IMR-90 (cell line): ENCODE data around the gene SLC39A11. TPM values are rescaled to one million over a fixed set of nuclear protein-coding genes. Genes with fewer than 3 reads are reported as not detected.

Experiments used
- ATAC-seq: fragments of 200-7000 bp; cut with Tn5 transposase; 2 replicates; pipeline ENCODE4 v1.9.1; 2020; ENCODE audit warnings: low read depth, mild to moderate bottlenecking, moderate library complexity
- BruUV-seq: library from RNA; stranded (reverse); fragments of 400-500 nt; replicated peaks from 2 replicates; lab custom pipeline; 2021; lab: Mats Ljungman, UMichigan
- CTCF ChIA-PET: fragments of 300-600 bp; formaldehyde crosslinking; extraction: SDS; loops from one replicate; lab custom pipeline; 2021; ENCODE audit warnings: antibody characterized with exemption; lab: Yijun Ruan, JAX
- POLR2A ChIA-PET: fragments of 300-600 bp; sonication (Branson Sonifier 250); formaldehyde crosslinking; loops from one replicate; lab custom pipeline; 2022; ENCODE audit warnings: antibody characterized with exemption; ENCODE audit not compliant: unreplicated experiment; lab: Charles Lee
- DNase-seq: peaks from one replicate; pipeline ENCODE4 v3.0.0; 2013
- H2AFZ ChIP-seq: replicated peaks from 2 replicates; pipeline ENCODE3; 2013; ENCODE audit warnings: low read length, mild to moderate bottlenecking; ENCODE audit not compliant: poor library complexity
- H2AK5ac ChIP-seq: 2 replicates; pipeline ENCODE4 v1.6.1; 2013; ENCODE audit warnings: low read depth, low read length, inconsistent platforms
- H2AK9ac ChIP-seq: replicated peaks from 2 replicates; pipeline ENCODE3; 2013; ENCODE audit warnings: mild to moderate bottlenecking, low read depth, low read length, moderate library complexity; ENCODE audit not compliant: poor library complexity
- H2BK120ac ChIP-seq: 2 replicates; pipeline ENCODE4 v1.6.1; 2013; ENCODE audit warnings: low read depth, low read length, inconsistent platforms
- H2BK15ac ChIP-seq: 3 replicates; pipeline ENCODE4 v1.6.1; 2013; ENCODE audit warnings: low read depth, low read length, inconsistent platforms
- H2BK20ac ChIP-seq: 2 replicates; pipeline ENCODE4 v1.6.1; 2013; ENCODE audit warnings: low read depth, mild to moderate bottlenecking, inconsistent platforms, low read length, moderate library complexity
- H2BK5ac ChIP-seq: 2 replicates; pipeline ENCODE4 v1.6.1; 2013; ENCODE audit warnings: mild to moderate bottlenecking, low read depth, low read length, inconsistent platforms; ENCODE audit not compliant: poor library complexity, severe bottlenecking
- H3K14ac ChIP-seq: replicated peaks from 2 replicates; pipeline ENCODE4 v1.6.1; 2013; ENCODE audit warnings: low read depth, low read length, inconsistent platforms
- H3K18ac ChIP-seq: 2 replicates; pipeline ENCODE4 v1.6.1; 2013; ENCODE audit warnings: low read depth, low read length, control low read depth
- H3K23ac ChIP-seq: 2 replicates; pipeline ENCODE4 v1.6.1; 2013; ENCODE audit warnings: low read depth, low read length, inconsistent platforms
- H3K27ac ChIP-seq: 2 replicates; pipeline ENCODE4 v1.5.1; 2013; ENCODE audit warnings: mild to moderate bottlenecking, control low read depth, low read length; ENCODE audit not compliant: insufficient read depth
- H3K27me3 ChIP-seq: 2 replicates; pipeline ENCODE4 v1.6.1; 2013; ENCODE audit warnings: low read length; ENCODE audit not compliant: control insufficient read depth, insufficient read depth
- H3K36me3 ChIP-seq: 2 replicates; pipeline ENCODE4 v1.6.1; 2013; ENCODE audit warnings: low read length, mixed read lengths; ENCODE audit not compliant: control insufficient read depth, insufficient read depth
- H3K4ac ChIP-seq: 2 replicates; pipeline ENCODE4 v1.6.1; 2013; ENCODE audit warnings: low read depth, low read length, inconsistent platforms
- H3K4me1 ChIP-seq: 2 replicates; pipeline ENCODE4 v1.6.1; 2013; ENCODE audit warnings: low read length, mixed read lengths; ENCODE audit not compliant: control insufficient read depth, insufficient read depth
- H3K4me2 ChIP-seq: 2 replicates; pipeline ENCODE4 v1.6.1; 2013; ENCODE audit warnings: low read depth, mild to moderate bottlenecking, control low read depth, low read length, moderate library complexity
- H3K4me3 ChIP-seq: 2 replicates; pipeline ENCODE4 v1.5.1; 2013; ENCODE audit warnings: low read depth, mild to moderate bottlenecking, control low read depth, low read length, moderate library complexity; ENCODE audit not compliant: insufficient read depth
- H3K56ac ChIP-seq: 2 replicates; pipeline ENCODE4 v1.6.1; 2013; ENCODE audit warnings: low read length, inconsistent platforms; ENCODE audit not compliant: insufficient read depth; ENCODE audit errors: extremely low read depth
- H3K79me1 ChIP-seq, 2 experiments: 2 replicates each; pipeline ENCODE4 v1.6.1; 2013; ENCODE audit warnings: low read length in 2 of 2, inconsistent platforms in 1 of 2, low read depth in 1 of 2
- H3K9ac ChIP-seq: 2 replicates; pipeline ENCODE4 v1.6.1; 2013; ENCODE audit warnings: low read depth, low read length, control low read depth
- H3K9me1 ChIP-seq: 2 replicates; pipeline ENCODE4 v1.6.1; 2013; ENCODE audit warnings: low read length, inconsistent platforms; ENCODE audit not compliant: insufficient read depth
- H3K9me3 ChIP-seq: 2 replicates; pipeline ENCODE4 v1.6.1; 2013; ENCODE audit warnings: low read length; ENCODE audit not compliant: control insufficient read depth, insufficient read depth
- H4K20me1 ChIP-seq: 2 replicates; pipeline ENCODE4 v1.6.1; 2013; ENCODE audit warnings: low read length, inconsistent platforms; ENCODE audit not compliant: insufficient read depth
- H4K5ac ChIP-seq: 2 replicates; pipeline ENCODE4 v1.6.1; 2013; ENCODE audit warnings: mild to moderate bottlenecking, low read depth, low read length, control low read depth
- H4K8ac ChIP-seq, 2 experiments: 2 replicates each; pipeline ENCODE4 v1.6.1; 2013; ENCODE audit warnings: low read depth in 2 of 2, low read length in 2 of 2, control low read depth in 1 of 2, inconsistent platforms in 1 of 2
- H4K91ac ChIP-seq: 2 replicates; pipeline ENCODE4 v1.6.1; 2013; ENCODE audit warnings: low read depth, low read length, inconsistent platforms; ENCODE audit not compliant: insufficient read depth
- CHD1 ChIP-seq: IDR thresholded peaks from 2 replicates; pipeline ENCODE4 v1.6.1; 2012; ENCODE audit warnings: low read depth, low read length, improper control_type of control experiment
- MAFK ChIP-seq: IDR thresholded peaks from 2 replicates; pipeline ENCODE4 v1.6.1; 2012; ENCODE audit warnings: low read depth, low read length, improper control_type of control experiment
- USF2 ChIP-seq: fragments of 150-350 bp; IDR thresholded peaks from 2 replicates; pipeline ENCODE4 v1.6.1; 2017; ENCODE audit warnings: mild to moderate bottlenecking, antibody characterized with exemption, low read length, low read depth
- WGBS, 2 experiments: methylation state at CpG; one replicate each; pipeline versions ENCODE4 v1.1.5 to v1.1.7; 2013; ENCODE audit warnings: missing lambda C conversion rate in 2 of 2; ENCODE audit not compliant: insufficient read length in 1 of 2; ENCODE audit errors: extremely low coverage in 2 of 2; 5-methylcytosine and 5-hydroxymethylcytosine counted together
- dilution Hi-C: fragments of 300-500 bp; cut with HindIII; formaldehyde crosslinking; loops from one replicate; pipeline ENCODE4 v1.14.3; 2018; ENCODE audit warnings: low sequenced_read_pairs; ENCODE audit not compliant: unreplicated experiment
- in situ Hi-C: fragments of 300-500 bp; cut with MboI; formaldehyde crosslinking; loops from 3 replicates; pipeline ENCODE4 v1.14.3; 2019; ENCODE audit warnings: low sequenced_read_pairs, inconsistent platforms, mixed read lengths
- intact Hi-C: fragments of 100-400 bp; cut with micrococcal nuclease; formaldehyde crosslinking; loops from 2 replicates; pipeline ENCODE4 v1.10.0; 2022
- polyA plus RNA-seq, 3 experiments: library from polyadenylated mRNA; depleted of rRNA; stranded (reverse); fragments of >200 nt; gene quantifications; 2 replicates each; pipeline ENCODE4 v1.2.3, GENCODE V29; 2012; ENCODE audit warnings: low replicate concordance in 1 of 3
- total RNA-seq: library from RNA; depleted of rRNA; stranded (reverse); fragments of >200 nt; gene quantifications from 2 replicates; pipeline ENCODE4 v1.2.3, GENCODE V29; 2012

Gene SLC39A11
- total and polyA plus RNA-seq, 2 of the 4 experiments (the other 2 are of a cell fraction) = 8.8 to 14.3 TPM

GRCh38 chr17:72876413-72876812, 216.1 kb downstream of the SLC39A11 start:
- Histone ChIP-seq H4K91ac (no peak overlapping the region), H3K27ac (no peak overlapping the region), H2AK9ac (no peak overlapping the region), H3K9ac (no peak overlapping the region), H3K4me2 (no peak overlapping the region), H3K27me3 (no peaks in the 10 kb centered on the region), H3K4me1 (no peaks in the 10 kb centered on the region), H4K20me1 (no peaks in the 10 kb centered on the region), H3K18ac (no peak overlapping the region), H3K9me3 (peaks cover 15% of the 10 kb centered on the region), H4K5ac (no peak overlapping the region), H3K36me3 (peaks cover 5% of the 10 kb centered on the region; the same call in 1 of the 2 replicates), H2AFZ (no peak overlapping the region), H3K23ac (no peak overlapping the region), H3K14ac (no peak overlapping the region), H3K9me1 (no peaks in the 10 kb centered on the region), H3K79me1 (no peaks in the 10 kb centered on the region), H2AK5ac (no peak overlapping the region), H3K4me3 (no peak overlapping the region), H3K56ac (no peak overlapping the region), H2BK5ac (no peak overlapping the region), H3K4ac (no peak overlapping the region), H2BK120ac (no peak overlapping the region), H2BK15ac (no peak overlapping the region), H4K8ac (no peak overlapping the region), H2BK20ac (no peak overlapping the region)
- DNase-seq (no peak), ATAC-seq (no peak)
- POLR2A ChIA-PET = no interaction called here
- in situ Hi-C loops = no loop called here
- 100% methylated on average over 1 of the region's 1 CpG; no CpG with 5 or more reads in 1 of the 2 experiments for WGBS, 2 experiments
- CTCF ChIA-PET = no interaction called here
- intact Hi-C loops = no loop called here
- dilution Hi-C loops = no loop called here
- no TSS peak for BruUV-seq
- TF ChIP-seq USF2 = no peak
- no peak for TF ChIP-seq CHD1
- TF ChIP-seq MAFK = no peak
